NCI-H510A treated with DMSO at 0.1 percent for 48 hours (cell line): Measurements from ENCODE around the gene NXNL1.
"Not testable (repeated sequence)": the region's sequence is repeated elsewhere in the genome, so short reads cannot be mapped to it uniquely, and the experiment has no call there.

Source experiments
- DNase-seq: peaks from one replicate; lab custom pipeline; 2025; lab: John Stamatoyannopoulos, UW

NXNL1 gene, protein sequence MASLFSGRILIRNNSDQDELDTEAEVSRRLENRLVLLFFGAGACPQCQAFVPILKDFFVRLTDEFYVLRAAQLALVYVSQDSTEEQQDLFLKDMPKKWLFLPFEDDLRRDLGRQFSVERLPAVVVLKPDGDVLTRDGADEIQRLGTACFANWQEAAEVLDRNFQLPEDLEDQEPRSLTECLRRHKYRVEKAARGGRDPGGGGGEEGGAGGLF

DNA sequence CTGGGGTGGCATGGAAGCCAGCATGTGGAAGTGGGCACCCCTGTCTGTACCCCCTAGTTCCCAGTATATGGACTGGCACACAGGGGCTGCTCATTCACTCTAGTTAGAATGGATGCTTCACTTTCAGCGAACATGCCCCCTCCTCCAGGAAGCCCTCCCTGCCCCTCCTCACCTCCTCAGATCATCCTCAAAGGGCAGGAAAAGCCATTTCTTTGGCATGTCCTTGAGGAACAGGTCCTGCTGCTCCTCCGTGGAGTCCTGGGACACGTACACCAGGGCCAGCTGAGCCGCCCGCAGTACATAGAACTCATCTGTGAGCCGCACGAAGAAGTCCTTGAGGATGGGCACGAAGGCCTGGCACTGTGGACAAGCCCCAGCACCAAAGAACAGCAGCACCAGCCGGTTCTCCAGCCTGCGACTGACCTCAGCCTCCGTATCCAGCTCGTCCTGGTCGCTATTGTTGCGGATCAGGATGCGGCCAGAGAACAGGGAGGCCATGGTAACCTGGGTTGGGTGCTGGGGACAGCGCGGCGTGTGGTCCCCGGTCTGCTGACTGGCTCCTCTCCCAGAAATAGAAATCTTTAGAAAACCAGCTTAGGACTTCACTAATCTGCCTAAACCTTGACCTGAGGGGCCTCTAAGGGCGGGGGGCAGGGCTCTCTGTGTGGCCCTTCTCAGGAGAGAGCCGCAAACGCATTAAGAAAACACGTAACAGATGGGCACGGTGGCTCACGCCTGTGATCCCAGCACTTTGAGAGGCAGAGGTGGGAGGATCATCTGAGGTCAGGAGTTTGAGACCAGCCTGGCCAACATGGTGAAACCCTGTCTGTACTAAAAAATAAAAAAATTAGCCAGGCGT, at the start of gene NXNL1:
TSS of gene NXNL1 (minus strand) at position 555 of the 859 bp plus-strand sequence. CDS start at position 498, 57 bp downstream.
- no peak for DNase-seq

DNA sequence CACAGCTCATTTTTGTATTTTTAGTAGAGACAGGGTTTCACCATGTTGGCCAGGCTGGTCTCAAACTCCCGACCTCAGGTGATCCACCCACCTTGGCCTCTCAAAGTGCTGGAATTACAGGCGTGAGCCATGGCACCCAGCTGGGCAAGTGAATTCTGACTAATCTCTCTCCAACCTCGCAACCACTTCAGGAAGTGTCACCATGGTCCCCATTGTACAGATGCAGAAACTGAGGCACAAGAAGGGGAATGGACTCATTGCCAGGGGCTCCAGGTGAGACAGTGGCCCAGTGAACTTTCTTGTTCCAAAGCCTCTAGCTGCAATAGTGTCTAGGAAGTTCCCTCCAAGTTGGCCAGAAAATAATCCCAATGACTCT, 47.8 kb upstream of the NXNL1 start:
- DNase-seq: not testable (repeated sequence)

DNA sequence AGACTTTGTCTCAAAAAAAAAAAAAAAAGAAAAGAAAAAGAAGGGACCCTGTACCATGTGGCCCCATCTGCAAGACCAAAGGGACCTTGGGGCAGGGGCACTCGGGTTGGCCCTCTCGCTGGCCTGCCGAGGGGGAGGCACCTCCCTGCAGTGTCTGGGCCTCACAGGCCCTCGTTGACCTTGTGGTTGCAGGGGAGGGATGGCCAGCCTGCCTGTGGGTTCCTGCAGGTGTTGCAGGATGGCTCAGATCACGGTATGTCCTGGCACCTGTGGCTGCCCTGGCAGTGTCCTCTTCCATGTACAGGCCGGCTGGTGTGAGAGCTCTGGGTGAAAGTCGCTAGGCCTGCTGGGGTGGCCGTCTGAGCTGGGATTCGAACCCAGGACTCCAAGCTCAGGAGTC, 46.0 kb upstream of the NXNL1 start:
- no peak for DNase-seq

DNA sequence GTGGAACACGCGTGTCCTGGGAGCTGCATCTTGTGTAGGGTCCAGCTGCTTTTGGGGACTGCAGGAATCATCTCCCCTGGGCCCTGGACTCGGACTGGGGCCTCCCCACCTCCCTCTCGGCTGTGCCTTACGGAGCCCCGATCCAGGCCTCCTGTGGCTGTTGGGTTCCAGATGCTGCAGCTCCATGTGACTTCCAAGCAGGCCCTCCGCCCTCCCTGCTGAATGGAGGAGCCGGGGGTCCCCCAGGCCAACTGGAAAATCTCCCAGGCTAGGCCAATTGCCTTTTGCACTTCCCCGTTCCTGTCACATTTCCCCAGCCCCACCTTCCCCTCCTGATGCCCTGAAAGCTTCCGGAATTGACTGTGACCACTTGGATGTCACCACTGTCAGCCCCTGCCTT, 44.5 kb upstream of the NXNL1 start:
- no peak for DNase-seq

GRCh38 chr19:17504456-17504855, 43.7 kb upstream of the NXNL1 start:
- no peak for DNase-seq

DNA sequence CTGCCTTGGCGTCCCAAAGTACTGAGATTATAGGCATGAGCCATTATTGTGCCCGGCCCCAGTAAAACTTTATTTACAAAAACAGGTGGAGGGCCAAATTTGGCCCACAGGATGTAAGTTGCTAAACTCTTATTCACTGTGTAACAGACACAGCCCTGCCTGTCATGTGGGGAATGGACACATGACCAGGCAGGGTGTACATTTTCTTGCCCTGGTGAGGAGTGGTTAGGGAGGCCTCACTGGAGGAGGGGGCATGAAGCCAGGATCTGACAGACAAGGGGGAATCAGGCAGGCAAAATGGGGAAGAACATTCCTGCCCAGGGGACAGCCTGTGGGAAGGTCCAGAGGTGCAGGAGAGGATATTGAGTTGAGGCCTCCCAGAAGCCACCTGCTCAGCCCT, 43.3 kb upstream of the NXNL1 start:
- DNase-seq: no peak

DNA sequence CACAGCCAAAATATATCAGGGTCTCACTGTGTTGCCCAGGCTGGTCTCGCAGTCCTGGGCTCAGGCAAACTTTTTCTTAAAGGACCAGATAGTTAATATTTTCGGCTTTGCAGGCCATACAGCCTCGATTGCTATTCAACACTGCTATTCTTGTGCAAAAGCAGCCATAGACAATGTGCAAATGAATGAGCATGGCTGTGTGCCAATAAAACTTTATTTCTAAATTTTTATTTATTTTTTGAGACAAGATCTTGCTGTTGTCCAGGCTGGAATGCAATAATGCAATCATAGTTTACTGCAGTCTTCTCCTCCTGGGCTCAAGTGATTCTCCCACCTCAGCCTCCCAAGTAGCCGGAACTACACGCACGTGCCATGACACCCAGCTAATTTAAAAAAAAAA, 42.5 kb upstream of the NXNL1 start:
- no peak for DNase-seq

DNA sequence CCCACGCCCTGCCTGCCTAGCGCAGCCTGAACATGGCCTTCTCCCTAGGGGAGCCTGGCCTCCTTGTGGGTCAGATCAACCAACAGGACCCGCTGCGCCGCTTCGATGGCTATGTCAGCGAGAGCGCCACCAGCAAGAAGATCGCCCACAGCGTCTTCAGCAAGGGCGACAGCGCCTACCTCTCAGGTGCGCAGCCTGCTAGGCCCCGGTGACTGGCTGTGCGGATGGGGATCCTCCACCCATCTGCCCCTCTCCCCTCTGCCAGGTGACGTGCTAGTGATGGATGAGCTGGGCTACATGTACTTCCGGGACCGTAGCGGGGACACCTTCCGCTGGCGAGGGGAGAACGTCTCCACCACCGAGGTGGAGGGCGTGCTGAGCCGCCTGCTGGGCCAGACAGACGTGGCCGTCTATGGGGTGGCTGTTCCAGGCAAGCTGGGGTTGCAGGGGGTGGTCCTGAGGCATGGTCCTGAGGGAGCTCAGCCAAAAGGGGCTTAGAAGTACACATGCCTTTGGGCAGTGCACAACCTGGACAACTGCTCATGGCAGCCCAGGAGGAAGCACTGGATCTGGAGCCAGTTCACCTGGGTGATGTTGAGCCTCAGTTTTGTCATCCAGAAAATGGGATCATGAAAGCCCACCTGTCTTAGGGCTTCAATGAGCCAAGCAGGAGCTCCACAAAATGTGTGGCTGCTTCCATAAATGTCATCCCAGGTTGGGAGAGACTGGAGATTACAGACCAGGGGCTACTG, 39.9 kb upstream of the NXNL1 start:
- no peak for DNase-seq

- peak; percentile 12 for DNase-seq
Observed at GRCh38 chr19:17499648-17500446, 39.1 kb upstream of the NXNL1 start.

DNA sequence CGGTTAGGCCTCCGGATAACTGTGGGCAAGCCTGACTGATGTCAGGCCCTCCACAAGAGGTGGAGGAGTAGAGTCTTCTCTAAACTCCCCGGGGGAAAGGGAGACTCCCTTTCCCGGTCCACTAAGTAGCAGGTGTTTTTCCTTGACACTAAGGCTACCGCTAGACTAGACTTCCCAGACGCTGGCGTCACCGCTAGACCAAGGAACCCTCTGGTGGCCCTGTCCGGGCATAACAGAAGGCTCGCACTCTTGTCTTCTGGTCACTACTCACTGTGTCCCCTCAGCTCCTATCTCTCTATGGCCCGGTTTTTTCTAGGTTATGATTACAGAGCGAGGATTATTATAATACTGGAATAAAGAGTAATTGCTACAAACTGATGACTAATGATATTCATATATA, 38.3 kb upstream of the NXNL1 start:
- DNase-seq: not testable (repeated sequence)

GRCh38 chr19:17497149-17497798, 36.5 kb upstream of the NXNL1 start:
- DNase-seq: no peak

- peak; percentile 50 for DNase-seq
Observed at GRCh38 chr19:17496337-17496997, 35.7 kb upstream of the NXNL1 start.

- DNase-seq: no peak
Observed at GRCh38 chr19:17495639-17496296, 35.0 kb upstream of the NXNL1 start.

DNA sequence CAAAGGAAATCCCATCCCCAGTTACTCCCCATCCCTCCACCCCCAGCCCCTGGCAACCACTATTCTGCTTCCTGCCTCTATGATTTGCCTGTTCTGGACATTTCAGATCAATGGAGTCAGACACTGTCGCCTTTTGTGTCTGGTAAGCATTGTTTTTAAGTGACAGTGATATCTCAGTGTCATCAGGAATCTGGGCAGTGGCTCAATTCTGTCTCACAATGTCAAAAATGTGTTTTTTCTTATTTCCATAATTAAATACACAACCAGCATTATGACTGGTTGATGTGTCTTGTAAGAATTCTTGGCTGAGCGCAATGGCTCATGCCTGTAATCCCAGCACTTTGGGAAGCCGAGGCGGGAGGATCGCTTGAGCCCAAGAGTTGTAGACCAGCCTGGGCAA, 30.6 kb upstream of the NXNL1 start:
- DNase-seq: no peak

- DNase-seq: no peak
Observed at GRCh38 chr19:17490411-17490810, 29.7 kb upstream of the NXNL1 start.

- no peak for DNase-seq
Observed at GRCh38 chr19:17489392-17490030, 28.8 kb upstream of the NXNL1 start.

- no peak for DNase-seq
Observed at GRCh38 chr19:17488593-17489391, 28.1 kb upstream of the NXNL1 start.

DNA sequence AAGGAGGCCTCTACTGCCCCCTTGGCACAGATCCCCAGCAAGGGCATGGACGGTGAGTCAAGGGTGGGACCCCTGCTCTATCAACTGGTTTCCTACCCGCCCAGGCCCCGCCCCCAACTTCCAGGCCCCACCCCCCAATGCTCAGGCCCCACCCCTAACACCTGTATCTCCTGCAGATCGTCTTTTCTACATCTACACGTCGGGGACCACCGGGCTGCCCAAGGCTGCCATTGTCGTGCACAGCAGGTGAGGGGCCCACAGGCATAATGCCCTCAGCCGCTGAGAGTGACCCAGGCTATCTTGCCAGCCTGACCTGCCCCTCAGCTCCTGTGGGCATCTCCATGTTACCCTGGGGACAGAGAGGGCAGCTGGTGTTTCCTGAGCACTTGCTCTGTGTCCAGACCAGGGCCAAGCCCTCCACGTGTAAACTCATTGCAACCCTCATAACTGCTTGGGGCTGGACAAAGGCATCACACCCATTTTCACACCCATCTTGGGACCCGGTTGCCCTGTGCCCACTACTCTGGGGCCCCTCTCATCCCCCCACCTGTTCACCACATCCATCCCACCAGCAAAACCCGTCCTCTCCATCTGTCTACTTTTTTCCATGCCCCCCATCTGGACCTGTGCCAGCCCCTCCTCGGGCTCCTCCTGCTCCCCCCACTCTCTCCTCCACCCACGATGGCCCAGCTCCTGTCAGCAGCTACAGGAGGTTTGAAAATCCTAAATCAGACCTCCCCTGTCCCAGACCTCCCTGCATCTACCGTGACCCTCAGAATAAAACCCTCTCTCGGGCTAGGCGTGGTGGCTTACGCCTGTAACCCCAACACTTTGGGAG, 26.8 kb upstream of the NXNL1 start:
- no peak for DNase-seq
